Erythroblast (primary cell): ENCODE measurements around the gene DCDC2C.
A peak's percentile ranks its signal among the peaks of the same experiment; 100 is the strongest.

Experiments used
- DNase-seq, 2 experiments: peaks; one replicate each; lab custom pipeline; 2025; lab: John Stamatoyannopoulos, UW
- GATA1 ChIP-seq: IDR thresholded peaks from 2 replicates; pipeline ENCODE4 v1.6.1; 2011; ENCODE audit warnings: low read depth, mild to moderate bottlenecking, control low read depth, low read length, moderate library complexity
- POLR2A ChIP-seq: IDR thresholded peaks from 2 replicates; pipeline ENCODE4 v1.6.1; 2011; ENCODE audit warnings: mild to moderate bottlenecking, low read length

Gene DCDC2C

DNA sequence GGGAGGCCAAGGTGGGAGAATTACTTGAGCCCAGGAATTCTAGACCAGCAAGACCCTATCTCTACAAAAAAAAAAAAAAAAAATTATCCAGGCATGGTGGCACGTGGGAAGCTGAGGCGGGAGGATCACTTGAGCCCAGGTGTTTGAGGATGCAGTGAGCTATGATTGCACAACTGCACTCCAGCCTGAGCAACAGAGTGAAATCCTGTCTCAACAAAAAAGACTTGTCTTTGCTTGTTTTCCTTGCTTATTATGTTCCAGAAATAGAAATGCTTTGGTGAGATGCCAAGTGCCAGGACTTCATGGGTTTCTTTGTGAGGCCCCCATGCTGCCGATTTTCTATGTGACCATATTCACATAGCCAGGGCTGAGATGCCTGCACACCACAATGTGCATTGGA lies 9.0 kb downstream of the DCDC2C start:
- no peak for TF ChIP-seq POLR2A
- TF ChIP-seq GATA1: no peak
- DNase-seq: no peak

DNA sequence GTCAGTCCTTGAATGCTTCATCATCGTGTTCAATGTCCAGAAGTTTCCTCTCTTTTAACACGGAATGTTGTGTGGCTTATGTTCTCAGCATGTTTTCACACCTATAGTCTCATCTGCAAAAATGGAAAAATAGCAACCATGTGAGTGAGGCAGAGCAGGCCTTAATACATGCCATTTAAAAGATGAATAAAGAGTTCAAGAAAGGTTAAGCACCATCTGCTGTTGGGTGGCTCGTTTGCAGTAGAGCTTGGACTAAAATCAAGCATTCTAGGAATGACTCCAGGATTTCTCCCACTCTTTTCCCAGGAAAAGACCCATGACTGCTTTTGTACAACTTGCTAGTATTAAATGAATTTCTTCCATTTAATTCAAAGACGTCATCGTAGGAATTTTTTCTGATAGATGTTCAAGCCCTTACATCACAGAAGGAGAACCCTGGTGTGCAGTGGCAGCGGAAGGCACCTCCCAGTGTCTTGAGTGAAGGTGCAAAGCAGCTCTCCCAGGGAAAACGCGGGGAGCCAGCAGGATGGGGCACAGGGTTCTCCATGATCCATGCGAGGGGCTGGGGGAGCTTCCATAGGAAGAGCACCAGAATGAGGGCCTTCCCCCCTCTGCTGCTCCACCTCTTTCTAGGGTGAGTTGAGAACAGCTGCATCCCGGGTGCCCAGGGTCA lies 9.6 kb downstream of the DCDC2C start:
- DNase-seq: no peak
- TF ChIP-seq GATA1 (no peak), POLR2A (no peak)

DNA sequence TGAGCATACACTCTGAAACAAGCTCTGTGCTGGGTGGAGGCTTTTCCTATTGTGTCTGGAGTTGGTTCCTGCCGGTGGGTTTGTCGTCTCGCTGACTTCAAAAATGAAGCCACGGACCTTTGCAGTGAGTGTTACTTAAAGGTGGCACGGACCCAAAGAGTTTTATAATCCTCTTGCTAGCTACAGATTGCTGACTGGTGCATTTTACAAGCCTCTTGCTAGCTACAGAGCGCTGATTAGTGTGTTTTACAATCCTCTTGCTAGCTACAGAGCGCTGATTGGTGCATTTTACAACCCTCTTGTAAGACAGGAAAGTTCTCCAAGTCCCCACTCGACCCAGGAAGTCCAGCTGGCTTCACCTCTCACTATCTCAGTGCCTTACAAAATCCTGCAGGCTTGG lies 15.3 kb downstream of the DCDC2C start:
- no peak for DNase-seq
- TF ChIP-seq POLR2A (no peak), GATA1 (no peak)

DNA sequence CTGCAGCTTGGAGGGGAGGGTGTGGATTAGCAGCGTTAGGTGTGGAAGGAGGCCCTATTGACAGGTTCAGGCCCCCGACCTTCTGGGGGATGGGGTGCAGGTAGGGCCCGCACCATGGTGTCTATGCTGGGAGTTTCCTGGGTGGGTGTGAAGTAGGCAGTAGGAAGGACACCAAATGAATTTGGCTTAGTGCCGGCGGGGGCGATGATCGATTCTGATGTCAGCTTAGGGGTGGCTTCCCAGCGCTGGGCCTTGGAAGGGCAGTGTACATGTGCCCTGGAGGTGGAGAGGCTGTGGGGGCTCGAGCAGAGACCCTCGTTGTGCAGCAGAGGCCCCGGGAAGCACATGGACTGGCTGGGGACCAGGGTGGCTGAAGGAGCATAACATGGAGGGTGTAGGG lies 21.6 kb downstream of the DCDC2C start:
- no peak for DNase-seq
- no peak for TF ChIP-seq GATA1
- no peak for TF ChIP-seq POLR2A

DNA sequence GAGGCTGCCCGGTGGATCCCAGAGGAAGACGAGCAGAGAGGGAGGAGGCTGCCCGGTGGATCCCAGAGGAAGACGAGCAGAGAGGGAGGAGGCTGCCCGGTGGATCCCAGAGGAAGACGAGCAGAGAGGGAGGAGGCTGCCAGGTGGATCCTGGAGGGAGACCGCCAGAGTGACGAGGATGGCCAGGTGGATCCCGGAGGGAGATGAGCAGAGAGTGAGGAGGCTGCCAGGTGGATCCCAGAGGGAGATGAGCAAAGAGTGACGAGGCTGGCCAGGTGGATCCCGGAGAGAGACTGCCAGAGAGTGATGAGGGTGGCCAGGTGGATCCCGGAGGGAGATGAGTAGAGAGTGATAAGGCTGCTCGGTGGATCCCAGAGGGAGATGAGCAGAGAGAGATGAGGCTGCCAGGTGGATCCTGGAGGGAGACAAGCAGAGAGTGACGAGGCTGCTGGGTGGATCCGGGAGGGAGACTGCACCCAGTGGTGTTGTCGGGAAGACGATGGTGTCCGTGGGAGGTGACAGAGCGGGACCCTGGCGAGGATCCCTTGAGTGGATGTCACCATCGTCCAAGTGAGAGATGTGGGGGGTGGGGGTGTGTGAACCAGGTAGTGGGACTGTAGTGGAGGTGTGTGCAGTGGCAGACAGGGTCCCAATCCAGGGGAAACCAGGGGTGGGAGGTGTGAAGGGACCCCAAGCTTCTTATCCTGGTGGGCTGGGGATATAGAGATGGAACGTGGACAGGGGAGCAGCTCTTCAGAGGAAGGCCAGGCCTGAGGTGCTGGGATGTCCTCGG lies 22.3 kb downstream of the DCDC2C start:
- TF ChIP-seq POLR2A (no peak), GATA1 (no peak)
- DNase-seq: no peak

DNA sequence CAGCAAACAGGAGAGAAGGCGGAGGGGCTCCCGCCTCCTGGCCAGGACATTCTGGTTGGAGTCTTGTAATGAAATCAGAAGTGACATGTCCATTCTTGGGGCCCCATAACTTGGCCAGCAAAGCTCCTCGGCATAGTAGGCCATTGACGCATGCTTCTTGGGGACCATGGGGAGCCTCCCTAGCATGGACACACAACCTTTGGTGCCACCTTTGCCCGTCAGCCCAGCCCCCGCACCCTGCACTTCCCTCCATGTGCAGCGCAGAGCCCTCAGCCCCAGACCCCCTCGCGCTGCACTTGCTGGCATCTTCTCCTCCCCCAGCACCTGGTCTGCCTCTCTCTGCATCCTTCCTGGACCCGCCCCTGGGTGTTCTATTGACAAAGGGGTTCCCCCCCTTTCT lies 23.1 kb downstream of the DCDC2C start:
- DNase-seq: no peak
- no peak for TF ChIP-seq GATA1
- no peak for TF ChIP-seq POLR2A

DNA sequence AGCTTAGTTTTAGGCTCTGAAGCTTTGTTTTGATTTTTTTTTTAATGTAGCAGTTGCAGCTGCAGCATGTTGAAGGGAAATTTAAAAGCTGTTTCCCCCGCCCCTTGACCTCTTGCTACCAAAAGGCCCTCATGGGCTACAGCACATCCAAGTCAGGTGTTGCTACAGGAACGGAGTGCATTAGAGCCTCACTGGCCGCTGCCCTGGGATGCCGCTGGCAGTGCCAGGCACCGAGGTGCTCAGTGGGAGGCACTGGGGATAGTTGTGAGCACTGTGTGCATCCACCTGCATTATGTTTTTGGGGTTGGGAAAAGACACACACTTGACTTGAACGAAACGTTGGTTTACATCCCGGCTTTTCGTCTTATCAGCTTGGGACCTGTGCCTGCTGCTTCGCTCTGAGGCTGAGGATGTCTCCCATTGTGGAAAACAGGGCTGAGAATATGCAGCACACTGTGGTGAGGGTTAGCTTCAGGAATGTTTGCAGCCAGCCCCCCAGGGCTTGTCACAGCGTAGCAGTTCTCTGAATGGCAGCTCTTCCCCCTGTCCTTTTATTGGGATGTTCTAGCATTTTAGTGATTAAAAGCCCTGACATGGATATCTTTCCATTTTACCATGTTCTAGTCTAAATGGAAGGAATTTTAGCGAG lies 24.1 kb downstream of the DCDC2C start:
- no peak for TF ChIP-seq GATA1
- no peak for TF ChIP-seq POLR2A
- no peak for DNase-seq

DNA sequence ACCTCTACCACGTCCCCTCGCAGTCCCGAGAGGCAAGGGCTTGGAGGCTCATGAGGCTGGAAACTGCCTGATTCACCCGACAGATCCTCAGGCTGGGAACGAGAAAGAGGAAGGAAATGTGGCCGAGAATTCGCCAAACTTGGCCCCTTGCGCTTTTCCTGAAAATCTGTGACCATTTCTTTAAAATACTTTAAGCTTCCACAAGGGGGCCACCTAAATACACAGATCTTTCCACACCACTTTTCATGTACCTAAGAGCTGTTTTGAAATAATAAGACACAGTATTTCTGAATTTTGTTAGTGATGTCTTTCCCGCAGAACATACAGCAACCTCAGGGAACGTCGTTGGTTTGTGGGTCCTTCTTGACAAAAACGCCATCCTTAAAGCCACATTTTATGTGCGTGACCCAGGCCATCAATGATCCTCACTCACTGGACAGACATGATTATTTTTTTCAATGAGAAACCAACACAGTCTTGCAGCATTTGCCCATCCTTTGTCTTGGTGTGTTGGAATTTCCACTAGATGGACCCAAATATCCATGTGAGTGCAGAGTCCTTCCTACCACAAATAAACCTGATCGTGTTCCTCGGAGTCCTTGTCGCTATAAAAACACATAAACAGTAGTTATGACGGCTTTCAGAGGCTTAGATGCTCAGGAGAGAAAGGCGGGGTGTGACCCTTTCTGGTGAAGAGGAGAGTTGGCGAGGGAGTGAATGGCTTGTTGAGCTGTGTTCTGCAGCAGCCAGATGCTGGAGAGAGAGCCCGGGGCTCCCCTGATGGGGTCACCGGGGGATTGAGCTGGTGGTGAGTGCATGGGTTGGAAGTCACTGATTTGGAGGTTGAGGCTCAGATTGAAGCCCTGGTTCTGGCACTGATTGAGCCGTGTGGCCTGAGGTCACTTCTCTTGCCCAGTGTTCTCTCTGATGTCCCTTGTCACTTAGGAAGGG lies 25.0 kb downstream of the DCDC2C start:
- TF ChIP-seq GATA1 (no peak), POLR2A (no peak)
- peak in 1 of 2 experiments; percentile 27 for DNase-seq

DNA sequence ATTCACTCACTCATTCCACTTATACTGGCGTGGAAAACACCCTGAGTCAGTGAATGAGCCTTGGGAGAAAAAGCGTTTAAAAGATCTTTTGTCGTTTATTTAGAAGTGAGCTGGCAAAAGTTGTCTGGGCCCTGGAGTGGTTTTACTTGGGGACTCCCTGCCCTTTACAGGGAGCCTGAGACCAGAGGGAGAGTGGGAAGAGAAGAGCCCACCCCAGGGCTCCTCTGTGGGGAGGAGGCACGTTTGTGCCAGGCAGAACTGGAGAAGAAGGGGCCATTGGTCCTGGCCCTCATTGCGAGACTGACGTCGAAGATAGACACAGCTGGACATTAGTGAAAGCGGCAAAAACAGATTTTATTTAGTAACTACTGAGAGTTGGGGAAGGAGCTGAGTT lies 25.7 kb downstream of the DCDC2C start:
- TF ChIP-seq GATA1 (no peak), POLR2A (no peak)
- no peak for DNase-seq

DNA sequence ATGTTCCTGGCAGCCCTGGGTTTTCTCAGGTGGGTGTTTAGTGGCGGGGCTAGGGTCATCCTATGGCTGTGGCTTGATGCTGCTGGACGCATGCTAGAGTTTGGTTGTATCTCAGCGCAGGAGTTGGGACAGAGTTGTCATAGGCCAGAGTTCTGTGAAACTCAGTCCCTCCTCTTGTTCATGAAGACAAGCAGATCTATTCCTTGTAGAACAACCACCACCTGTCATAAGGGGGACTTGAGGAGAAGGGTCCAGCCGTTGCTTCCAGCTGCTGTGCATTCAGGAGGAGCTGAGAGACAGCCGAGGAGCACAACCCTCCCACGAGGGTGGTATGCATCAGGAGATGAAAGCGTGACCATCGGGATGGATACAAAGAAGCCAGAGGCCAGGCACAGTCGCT lies 26.4 kb downstream of the DCDC2C start:
- DNase-seq: no peak
- no peak for TF ChIP-seq GATA1
- TF ChIP-seq POLR2A: no peak

DNA sequence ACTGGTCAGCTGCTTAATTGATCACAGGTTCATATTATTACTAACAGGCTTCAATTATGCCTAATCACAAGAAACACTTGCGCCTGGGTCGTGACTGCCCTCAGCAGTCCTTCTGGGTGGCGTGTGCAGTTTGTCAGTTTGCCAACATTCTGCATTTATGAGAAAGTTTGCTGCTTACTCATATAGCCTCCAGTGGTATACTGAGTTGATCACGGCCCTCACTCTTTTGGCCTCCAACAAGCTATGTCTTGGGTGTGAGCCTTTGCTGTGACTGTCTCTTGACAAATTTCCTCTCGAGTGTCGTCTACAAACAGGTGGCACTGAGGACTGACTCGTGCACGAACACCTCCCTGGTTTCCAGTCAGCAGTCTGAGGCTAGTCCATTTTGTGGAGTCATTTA lies 27.3 kb downstream of the DCDC2C start:
- no peak for DNase-seq
- no peak for TF ChIP-seq GATA1
- no peak for TF ChIP-seq POLR2A

DNA sequence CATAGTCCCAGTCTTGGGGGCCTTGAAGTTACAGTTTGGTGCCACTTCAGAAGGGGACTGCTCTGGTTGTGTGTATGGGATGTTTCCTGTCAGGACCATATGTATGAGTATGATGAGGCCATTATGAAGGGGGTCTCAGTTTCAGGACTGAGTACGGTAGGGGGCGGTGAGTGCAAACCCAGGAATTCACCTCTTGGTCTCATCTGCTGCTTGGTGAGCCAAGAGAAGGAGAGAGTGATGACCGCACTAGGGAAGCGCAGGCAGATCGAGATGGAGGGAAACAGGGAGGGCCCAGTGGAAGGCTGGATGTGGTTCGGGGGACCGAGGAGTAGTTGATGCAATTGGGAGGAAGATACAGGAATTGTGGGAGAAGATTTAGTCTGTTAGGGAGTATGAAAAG lies 28.5 kb downstream of the DCDC2C start:
- TF ChIP-seq GATA1 (no peak), POLR2A (no peak)
- DNase-seq: no peak

DNA sequence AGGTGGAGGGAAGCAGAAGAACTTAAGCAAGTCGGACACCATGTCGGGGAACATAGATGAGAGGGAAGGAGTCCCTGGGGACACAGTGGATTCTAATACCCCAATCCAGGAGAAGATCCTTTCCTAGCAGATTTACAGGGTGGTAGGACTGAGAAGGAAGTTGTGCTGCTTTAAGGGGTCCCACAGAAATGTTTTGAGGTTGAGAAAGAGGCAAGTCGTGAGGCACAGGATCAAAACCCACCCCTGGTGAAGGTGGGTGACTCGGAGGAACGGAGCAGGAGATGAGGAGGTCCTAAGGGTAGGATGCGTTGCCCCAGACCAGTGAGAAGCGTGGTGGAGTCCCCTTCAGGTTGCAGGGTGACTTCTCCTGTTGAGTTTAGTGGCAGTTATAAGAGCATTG lies 32.7 kb downstream of the DCDC2C start:
- TF ChIP-seq GATA1: no peak
- TF ChIP-seq POLR2A: no peak
- DNase-seq: no peak

DNA sequence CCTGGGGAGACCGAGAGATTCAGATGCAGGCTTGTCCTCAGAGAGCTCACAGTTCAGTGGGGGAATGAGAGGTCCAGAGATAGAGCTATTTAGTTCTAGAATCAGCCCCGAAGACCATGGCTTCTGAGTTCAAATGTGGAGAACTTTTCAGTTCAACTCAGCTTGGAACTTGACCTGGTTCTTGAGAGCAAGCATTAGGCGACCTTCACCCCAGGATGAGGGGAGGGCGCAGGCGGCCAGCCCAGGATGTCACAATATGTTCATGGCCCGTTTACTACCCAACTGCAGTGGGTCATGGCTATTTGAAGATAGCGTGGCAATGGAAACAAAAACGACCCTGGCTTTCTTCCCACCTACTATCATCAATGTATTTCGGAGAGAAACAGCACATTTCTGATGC lies 33.8 kb downstream of the DCDC2C start:
- TF ChIP-seq POLR2A (no peak), GATA1 (no peak)

More for the DNA sequence above, 33.8 kb downstream of the DCDC2C start:
- DNase-seq: no peak
